HG03108 (cell line): ENCODE measurements around the gene FIBP.

ENCODE experiments used
- ATAC-seq: cut with Tn5 transposase; IDR thresholded peaks from one replicate; pipeline ENCODE4 v1.9.1; 2021; ENCODE audit warnings: moderate library complexity; ENCODE audit not compliant: unreplicated experiment

FIBP gene

DNA sequence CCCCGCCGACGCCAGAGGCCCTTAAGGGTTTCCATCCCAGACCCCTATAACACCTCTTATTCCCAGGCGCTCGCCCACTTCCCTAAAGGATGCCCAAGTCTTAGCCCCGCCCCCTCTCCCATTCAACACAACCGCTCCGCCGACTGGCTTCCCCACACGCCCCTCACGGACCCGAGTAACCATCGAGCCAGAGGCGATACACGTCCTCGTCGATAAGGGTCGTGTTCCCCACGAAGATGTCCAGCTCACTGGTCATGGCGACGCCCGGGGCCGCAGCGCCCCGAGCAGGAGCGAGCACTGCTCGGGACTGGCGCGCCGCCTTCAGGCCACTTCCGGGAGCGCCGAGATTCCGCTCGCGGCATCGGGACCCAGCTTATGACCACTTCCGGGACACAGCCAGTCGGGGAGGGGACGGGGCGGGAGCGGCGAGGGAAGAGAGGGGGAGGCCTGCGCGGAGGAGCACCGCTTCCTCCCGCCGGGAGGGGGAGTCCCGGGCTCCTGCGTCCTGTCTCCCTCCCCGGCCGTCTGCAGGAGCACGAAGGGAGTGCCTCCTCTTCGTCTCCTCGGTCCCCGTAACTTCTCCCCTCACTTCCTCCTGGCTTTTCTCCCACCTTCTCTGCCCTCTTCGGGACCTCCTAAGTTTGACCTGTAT is at the start of gene FIBP:
TSS of gene FIBP (minus strand) at position 309 of the 652 bp plus-strand sequence. CDS start at position 256, 53 bp downstream.
- peak; percentile 37 for ATAC-seq

DNA sequence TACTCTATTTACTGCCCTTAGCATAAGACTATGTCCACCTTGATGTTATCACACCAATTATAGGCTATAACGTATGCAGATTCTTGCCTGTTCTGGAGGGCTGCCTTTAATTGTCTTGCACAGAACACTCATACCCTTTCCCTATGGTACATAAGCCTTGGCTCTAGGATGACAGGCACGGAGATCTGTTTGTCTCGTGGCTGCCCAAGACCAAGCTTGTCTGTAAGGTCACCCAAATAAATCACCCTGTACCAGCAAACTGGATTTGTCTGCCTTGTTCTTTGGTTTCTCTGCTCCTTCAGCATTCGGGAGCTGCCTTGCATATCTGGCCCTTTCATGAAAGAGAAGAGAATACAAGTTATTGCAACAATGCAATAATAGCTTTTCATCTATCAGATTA is 49.5 kb upstream of the FIBP start:
- ATAC-seq: no peak

DNA sequence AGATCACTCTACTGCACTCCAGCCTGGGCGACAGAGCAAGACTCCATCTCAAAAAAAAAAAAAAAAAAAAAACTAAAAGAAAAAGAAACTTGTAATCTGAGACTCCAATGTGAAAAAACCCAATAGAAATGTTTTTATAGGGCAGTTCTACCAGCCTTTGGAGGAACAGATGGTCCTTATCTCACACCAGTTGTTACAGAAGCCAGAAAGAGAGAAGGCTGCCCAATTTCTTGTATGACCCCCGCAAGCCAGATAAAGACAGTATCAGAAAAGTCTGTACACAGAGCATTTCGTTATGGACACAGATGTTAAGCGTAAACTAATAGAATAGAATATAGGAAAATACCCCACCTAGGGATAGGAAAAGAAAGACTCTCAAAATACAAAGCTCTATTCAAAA is 45.7 kb upstream of the FIBP start:
- ATAC-seq: no peak

DNA sequence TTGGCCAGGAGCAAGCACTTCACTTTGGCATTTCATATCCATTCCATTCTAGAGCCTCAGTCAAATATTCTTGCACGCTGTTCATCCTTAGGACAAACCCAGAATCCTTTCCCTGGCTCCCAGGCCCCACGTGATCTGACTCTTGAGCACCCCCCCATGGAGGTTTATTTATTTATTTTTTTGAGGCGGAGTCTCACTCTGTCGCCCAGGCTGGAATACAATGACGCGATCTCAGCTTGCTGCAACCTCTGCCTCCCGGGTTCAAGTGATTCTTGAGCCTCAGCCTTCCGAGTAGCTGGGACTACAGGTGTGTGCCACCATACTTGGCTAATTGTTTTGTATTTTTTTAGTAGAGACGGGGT is 44.3 kb upstream of the FIBP start:
- ATAC-seq: no peak

DNA sequence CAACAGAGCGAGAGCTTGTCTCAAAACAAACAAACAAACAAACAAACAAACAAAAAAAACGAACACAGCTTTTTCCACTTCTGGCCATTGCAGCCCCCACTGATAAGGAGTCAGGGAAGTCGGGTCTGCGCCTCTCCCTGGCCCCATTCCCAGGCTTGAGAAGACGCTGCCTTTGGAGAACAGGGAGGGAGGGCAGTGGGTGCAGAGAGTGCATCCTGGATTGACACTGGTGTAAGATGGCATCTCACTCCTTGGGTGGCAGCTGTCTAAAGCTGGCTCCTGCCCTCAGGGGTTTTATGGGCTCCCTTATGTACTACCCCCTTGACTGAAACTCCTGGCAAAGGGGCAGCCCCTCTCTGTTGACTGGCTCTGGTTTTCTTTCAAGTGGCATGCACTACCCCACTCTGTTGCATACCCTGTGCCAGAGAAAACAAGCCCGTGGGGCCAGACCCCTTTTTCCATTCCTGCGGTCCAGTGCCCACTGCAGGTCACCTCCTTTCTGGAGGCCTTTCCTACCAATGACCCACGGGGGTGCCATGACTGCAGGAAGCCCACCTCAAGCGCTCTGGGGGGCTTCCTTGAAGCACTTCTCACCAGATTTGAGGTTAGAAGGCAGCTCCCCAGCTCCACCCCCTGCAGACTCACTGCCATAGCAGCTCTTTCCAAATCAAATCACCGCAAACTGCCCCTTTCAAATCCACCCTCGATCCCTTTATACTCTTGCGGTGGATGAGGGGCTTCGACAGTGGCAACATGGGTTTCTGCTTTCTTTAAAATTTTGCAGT is 43.7 kb upstream of the FIBP start:
- ATAC-seq: no peak

DNA sequence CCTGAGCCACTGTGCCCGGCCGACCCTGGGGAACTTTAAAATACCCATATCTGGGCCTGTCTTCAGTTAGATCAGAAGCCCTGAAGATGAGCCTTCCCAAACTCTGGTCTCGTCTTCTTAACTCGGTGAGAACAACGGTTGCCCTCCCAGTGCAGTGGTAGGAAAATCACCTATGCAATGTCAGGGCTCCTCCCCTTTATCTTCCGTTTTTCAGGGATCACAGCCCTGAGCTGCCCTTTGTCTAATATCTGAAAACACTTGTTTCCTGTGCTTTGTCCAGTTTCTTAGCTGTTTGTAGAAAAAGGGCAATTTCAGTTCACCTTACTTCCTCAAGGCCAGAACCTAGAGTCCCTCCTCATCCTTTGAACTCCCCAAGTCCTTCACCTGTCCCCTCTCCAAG is 40.4 kb upstream of the FIBP start:
- no peak for ATAC-seq

DNA sequence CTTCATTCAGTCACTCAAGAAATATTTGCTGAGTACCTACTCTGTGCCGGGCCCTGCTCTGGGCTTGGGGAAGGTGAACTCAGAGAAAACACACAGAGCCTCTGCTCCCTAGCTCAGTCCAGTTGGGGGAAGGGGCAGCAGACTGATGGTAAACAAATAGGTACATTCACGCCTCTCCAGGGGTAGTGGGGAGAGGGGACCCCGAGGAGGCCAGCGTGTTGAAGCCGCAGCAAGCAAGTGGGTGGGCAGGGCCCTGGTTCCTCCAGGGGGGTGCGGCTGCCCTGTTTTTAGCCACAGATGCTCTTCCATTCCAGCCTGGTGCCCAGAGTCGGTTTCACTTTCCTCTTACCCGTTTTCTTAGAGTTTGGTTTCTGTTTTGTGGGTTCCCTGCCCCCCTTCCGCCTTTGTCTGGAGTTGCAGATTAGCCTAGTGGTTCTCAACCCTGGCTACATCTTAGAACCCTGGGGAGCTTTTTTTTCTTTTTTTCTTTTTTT is 39.7 kb upstream of the FIBP start:
- ATAC-seq: peak; percentile 81

DNA sequence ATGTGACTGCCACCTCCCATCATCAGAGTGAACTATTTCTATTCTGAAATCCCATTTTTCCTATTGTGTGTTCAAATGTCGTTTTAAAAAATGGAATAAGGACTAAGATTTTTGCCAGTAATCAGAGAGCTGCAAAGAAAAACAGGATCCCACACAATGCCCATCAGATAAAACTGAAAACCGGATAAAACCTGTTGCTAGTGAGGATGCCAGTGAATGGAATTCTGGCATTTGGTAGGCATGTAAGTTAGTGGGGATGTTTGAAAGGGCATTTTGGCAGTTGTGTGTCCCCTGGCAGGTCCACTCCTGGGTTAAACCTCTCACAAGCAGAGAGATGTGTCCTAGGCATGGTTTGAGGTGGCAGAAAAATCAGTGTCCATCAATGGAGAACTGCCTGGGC is 37.1 kb upstream of the FIBP start:
- no peak for ATAC-seq

DNA sequence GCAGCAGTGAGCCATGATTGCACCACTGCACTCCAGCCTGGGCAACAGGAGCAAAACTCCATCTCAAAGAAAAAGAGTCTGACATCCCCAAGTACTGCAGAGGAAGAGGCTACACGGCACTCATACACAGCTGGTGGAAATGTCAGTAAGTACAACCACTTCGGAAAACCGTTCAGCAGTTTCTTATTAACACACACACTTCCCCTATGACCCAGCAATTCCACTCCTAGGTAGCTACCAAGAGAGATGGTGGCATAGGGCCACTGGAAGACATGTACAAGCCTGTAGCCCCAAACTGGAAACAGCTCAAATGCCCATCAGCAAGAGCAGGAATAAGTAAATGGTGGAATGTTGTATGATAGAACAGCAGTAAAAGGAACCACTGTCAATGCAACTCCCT is 34.3 kb upstream of the FIBP start:
- no peak for ATAC-seq

DNA sequence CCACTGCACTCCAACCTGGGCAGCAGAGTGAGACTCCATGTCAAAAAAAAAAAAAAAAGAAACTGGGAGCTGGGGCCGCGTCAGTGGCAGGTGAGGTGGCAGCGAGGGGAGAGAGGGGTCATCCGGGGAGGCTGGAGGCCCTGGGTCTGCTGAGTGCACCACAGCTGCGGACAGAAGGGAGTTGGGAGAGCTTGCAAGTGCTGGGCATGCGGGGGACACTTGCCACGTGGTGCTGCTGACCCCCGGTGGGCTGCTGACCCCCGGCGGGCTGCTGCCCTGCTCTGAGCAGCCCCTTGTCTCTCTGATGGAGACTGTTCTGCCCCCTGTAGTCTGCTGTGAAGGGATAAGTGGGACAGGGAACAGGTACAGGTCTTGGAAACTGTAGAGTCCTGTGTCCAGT is 33.6 kb upstream of the FIBP start:
- no peak for ATAC-seq

DNA sequence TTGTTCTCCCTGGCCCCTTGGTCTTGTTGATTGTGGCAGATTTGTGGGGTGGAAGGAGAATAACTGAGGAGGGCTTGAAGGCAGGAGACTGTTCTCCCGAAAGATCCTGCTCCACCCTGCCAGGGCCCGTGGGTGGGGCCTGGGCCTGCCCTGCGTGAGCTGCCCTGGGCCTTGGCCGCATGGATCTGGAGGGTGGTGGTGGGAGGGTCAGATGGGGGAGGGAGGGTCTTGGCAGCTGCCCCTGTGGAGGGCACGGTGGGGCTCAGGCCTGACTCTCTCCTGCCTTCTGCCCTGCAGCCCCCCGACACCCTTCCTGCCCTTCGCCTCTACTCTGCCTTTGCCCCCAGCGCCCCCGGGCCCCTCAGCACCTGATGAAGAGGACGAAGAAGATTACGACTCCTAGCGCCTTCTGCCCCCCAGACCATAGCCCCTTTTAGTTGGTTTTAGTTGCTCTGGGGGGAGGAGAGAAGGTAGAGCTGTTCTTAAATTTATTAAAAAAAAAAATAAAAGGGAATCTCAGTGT is 32.8 kb upstream of the FIBP start:
- ATAC-seq: no peak

DNA sequence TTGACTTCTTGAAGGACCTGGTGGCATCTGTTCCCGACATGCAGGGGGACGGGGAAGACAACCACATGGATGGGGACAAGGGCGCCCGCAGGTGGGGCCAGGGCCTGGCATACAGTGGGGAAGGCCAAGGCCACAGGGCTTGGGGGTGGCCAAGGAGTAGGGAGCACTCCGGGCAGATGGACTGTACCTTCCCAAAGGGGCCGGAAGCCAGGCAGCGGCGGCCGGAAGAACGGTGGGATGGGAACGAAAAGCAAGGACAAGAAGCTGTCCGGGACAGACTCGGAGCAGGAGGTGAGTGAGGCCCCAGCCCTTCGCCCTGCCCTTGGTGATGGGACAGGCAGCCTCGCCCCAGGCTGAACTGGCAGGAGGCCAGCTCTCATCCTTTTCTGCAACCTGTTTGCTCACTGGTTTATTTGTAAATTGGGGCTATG is 32.1 kb upstream of the FIBP start:
- ATAC-seq: no peak

DNA sequence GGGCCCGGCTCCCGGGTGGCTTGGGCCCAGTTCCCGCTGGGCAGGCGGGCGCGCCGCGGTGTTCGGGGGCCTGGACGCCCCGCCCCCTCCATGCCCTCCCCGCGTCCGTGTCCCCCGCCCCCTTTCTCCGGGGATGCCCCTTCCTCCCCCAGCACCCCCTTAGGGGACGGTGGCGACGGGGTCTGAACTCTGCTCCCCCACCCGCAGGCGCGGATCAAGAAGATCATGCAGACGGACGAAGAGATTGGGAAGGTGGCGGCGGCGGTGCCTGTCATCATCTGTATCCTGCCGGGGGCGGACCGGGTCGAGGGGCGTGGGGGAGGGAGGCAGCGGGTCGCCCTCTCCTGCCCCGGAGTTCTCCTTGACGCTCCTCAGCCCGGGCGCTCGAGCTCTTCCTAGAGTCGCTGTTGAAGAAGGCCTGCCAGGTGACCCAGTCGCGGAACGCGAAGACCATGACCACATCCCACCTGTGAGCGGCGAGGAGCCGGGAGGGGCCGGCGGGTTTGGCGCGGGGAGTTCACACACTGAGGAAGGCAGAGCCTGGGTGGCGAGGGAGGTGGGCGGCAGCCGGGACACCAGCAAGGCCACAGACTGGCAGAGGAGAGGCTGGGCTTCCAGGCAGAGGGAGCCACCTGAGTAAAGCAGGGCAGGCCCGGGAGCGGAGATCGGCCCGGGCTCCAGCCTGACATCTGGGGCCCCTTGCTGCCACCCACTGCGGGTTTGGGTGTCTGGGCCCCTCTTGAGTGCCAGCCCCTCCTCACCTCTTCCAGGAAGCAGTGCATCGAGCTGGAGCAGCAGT is 31.5 kb upstream of the FIBP start:
- ATAC-seq: peak; percentile 32

DNA sequence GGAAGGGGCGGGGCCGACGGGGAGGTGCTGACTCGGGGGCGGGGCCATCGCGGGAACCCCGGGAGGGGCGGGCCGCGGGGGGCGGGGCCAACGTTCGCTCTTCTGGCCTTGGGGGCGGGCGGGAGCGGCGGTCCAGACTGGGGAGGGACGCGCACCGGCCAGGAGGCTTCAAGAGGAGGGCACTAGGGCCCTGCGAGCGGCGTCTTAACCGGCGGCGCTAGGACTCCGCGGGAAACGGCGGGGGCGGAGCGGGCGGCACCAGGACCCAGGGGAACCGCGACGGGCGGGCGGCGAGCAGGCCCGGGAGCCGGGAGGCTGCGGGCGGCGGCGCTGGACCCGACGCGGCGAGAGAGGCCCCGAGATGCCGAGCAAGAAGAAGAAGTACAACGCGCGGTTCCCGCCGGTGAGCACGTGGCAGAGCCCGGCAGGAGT is 30.9 kb upstream of the FIBP start, which contains the start of gene DRAP1:
TSS of gene DRAP1 (plus strand) at position 286 of the 432 bp plus-strand sequence. CDS start at position 362, 76 bp downstream.
- peak; percentile 85 for ATAC-seq

DNA sequence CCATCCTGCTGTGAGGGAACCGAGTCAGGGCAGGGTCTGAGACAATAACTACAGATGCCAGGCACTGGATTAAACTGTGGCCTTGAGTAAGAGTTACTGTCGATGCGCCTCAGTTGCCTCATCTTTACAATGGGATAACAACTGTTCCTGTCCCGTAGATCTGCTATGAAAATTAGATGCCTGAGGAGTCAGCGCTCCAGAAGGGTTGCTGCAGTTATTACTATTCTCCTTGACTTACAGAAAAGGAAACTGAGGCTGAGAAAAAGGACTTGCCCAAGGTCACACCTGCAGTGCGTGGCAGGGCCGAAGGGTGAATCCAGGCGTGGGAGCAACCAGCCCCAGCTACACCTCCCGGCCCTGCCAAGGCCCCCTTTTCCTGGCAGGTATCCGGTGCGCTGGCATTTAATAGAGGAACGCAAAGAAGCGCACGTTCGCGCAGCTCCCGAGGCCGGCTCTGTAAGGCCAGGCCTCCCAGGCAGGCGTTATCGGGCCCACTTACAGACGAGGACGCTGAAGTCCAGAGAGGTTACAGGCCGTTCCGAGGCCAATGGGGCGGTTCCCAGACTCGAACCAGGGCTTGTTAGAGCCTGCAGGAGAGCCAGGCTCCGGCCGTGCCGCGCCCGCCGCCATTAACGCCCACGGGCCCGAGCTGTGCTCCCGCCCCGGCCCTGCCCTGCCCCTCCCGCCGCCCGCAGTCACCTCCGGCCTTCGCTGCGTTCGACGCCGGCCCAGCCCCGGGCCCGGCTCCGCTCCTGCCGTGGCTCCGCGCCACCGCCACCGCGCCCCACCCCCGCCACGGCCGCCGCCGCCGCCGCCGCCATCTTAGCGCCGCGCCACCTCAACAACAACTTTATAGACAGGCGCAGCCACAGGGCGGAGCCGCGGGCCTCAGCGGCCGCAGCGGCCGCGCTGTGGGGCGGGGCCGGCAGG is 30.2 kb upstream of the FIBP start, which contains the start of gene C11orf68:
TSS of gene C11orf68 (minus strand) at position 852 of the 930 bp plus-strand sequence. CDS start at position 821, 31 bp downstream.
- ATAC-seq: peak; percentile 37

DNA sequence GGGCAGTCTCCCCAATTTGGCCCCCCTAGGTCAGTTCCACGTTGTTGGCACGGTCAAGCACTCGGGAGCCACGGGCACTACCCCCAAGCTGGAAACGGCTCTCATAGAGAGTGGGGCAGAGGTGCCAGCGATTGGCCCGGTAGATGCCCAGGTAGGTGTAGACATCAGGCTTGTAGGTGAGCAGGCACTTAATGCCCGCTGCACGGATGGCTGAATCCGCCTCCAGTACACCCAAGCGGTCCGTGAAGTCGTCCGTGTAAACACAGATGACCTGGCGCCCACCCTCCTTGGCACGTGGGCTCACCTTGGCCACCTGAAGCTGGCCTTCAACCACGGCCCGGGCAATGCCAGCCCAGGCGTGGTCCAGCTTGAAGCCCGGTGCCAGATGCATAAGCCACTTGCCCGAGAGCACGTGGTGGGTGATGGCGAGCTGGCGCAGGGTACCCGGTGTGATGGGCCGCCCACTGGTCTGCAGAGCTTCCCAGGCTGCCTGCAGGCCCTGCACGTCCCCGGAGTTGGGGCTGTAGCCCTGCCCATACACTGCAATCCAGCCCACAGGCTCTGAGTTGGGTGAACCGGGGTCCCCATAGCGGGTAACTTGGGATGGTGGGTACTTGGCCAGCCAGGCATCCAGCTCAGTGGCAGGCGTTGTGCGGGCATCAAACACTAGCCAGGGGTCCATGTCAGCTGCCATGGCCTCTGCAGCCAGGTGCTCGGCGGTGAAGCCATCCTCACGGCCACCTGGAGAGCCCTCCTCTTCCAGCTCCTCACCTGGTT is 29.4 kb upstream of the FIBP start:
- ATAC-seq: no peak

DNA sequence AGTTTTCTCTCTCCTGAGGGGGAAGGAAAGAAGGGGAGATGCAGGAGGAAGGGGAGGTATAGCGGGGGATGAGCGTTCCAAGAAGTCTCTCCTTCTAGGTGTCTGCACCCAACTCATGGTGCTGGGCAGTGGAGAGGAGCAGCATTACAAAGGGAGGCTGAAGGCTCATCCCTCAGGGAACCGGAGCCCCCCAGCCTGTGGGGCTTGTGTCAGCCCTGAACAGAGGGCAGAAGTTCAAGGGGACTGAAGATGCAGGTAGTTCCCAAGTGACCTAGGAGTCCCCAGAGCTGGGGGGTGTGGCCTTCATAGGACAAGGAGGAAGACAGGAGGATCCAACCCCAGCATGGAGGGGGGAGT is 28.8 kb upstream of the FIBP start:
- no peak for ATAC-seq

DNA sequence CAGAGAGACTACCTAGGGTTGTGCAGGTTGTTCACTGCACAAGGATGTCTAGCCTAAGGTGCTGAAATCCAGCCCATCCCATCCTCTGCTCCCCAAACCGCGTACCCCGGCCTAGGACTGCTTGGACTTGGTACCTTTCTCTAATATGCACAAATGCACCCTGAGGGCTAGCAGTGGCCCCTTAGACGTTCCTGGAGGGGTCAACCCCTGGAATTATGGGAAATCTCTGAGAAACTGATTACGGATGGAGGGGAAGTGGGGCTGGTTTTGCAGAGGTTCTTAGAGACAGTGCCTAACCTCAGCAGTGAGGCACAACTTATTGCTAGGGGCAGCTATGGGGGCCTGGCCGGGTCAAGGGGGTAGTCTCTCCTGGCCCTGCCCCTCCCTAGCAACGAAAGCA is 28.1 kb upstream of the FIBP start:
- ATAC-seq: no peak

DNA sequence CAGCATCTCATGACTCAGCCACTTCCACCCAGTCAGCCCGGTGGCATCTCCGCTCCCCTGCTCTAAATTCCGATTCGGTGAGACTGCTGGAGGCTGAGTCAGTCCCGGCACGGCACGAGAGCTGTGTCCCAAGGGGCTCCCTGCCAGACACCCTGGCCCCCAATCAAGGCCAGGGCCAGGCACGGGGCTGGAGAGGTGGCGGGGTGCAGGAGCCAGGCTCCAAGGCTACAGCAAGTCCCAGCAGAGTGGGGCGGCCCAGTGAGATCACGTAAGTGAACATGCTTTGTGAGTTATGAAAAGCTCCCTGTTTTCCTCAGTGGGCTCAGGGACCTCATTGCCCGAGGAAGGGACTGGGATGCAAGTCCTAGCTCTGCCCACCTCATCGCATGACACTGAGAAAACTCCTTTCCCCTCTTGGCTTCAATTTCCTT is 27.6 kb upstream of the FIBP start:
- ATAC-seq: no peak
